Upper lobe of right lung (tissue), 1 donor: Measurements from ENCODE around the gene HSPA4. TPM values are rescaled to one million over a fixed set of nuclear protein-coding genes. Genes with fewer than 3 reads are reported as not detected.
"Not testable (repeated sequence)": the region's sequence is repeated elsewhere in the genome, so short reads cannot be mapped to it uniquely, and the experiment has no call there.

ENCODE experiments used
- ATAC-seq: fragments of 200-7000 bp; cut with Tn5 transposase; one replicate; pipeline ENCODE4 v1.9.1; 2020; ENCODE audit warnings: mild to moderate bottlenecking, moderate library complexity
- DNase-seq: peaks from one replicate; pipeline ENCODE4 v3.0.0-alpha.2; 2020
- H3K27ac ChIP-seq: fragments of 200-600 bp; one replicate; pipeline ENCODE4 v1.8.0; 2022
- H3K27me3 ChIP-seq: fragments of 200-600 bp; one replicate; pipeline ENCODE4 v1.8.0; 2022; ENCODE audit warnings: mild to moderate bottlenecking
- H3K36me3 ChIP-seq: fragments of 200-600 bp; one replicate; pipeline ENCODE4 v1.8.0; 2022
- H3K4me1 ChIP-seq: fragments of 200-600 bp; one replicate; pipeline ENCODE4 v1.8.0; 2022
- H3K4me3 ChIP-seq: fragments of 200-600 bp; one replicate; pipeline ENCODE4 v1.8.0; 2022; ENCODE audit warnings: mild to moderate bottlenecking
- H3K9me3 ChIP-seq: fragments of 200-600 bp; one replicate; pipeline ENCODE4 v1.8.0; 2022
- intact Hi-C: fragments of 100-400 bp; cut with DNase I; formaldehyde crosslinking; loops from one replicate; pipeline ENCODE4 v1.11.0; 2022
- total RNA-seq: library from RNA; stranded (reverse); fragmentation: NEBNext Ultra II Directional; extraction: Animal tissue kit (Norgen Biotek cat#: 25700); gene quantifications from one replicate; pipeline ENCODE4 v1.2.1, GENCODE V29; 2021
- TF ChIP-seq, protein P1 (sequence below): fragments of 200-600 bp; IDR thresholded peaks from one replicate; pipeline ENCODE4 v1.8.0; 2022; ENCODE audit warnings: antibody characterized with exemption
- donor health status: DM: no; HTN: yes; CAD: no; lungs with severe emphysema.

The HSPA4 gene
- total RNA-seq, 1 donor from 2014 or later = 64.1 TPM

DNA sequence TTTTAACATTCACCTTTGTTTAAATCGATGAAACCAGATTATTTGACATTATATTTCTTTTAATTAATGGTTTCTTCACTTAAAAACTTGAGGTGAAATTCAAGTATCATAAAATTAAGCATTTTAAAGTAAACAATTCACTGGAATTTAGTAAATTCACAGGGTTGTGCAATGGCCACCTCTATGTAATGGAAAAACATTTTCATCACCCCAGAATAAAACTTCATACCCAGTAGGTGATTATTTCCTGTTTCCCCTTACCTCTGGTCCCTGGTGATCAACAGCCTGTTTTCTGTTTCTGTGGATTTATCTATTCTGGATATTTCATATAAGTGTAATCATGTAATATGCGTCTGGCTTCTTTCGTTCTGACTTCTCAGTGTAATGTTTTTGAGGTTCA lies 27.2 kb downstream of the HSPA4 start:
- no peak overlapping the region for H3K4me3 ChIP-seq
- peaks cover 66% of the 10 kb centered on the region for H3K36me3 ChIP-seq
- no peaks in the 10 kb centered on the region for H3K27me3 ChIP-seq
- no peaks in the 10 kb centered on the region for H3K9me3 ChIP-seq
- no peak for DNase-seq
- intact Hi-C loops = no loop called here
- H3K27ac ChIP-seq = no peak overlapping the region
- H3K4me1 ChIP-seq = no peaks in the 10 kb centered on the region
- TF ChIP-seq, protein P1, sequence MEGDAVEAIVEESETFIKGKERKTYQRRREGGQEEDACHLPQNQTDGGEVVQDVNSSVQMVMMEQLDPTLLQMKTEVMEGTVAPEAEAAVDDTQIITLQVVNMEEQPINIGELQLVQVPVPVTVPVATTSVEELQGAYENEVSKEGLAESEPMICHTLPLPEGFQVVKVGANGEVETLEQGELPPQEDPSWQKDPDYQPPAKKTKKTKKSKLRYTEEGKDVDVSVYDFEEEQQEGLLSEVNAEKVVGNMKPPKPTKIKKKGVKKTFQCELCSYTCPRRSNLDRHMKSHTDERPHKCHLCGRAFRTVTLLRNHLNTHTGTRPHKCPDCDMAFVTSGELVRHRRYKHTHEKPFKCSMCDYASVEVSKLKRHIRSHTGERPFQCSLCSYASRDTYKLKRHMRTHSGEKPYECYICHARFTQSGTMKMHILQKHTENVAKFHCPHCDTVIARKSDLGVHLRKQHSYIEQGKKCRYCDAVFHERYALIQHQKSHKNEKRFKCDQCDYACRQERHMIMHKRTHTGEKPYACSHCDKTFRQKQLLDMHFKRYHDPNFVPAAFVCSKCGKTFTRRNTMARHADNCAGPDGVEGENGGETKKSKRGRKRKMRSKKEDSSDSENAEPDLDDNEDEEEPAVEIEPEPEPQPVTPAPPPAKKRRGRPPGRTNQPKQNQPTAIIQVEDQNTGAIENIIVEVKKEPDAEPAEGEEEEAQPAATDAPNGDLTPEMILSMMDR = no peak
- no peak for ATAC-seq

DNA sequence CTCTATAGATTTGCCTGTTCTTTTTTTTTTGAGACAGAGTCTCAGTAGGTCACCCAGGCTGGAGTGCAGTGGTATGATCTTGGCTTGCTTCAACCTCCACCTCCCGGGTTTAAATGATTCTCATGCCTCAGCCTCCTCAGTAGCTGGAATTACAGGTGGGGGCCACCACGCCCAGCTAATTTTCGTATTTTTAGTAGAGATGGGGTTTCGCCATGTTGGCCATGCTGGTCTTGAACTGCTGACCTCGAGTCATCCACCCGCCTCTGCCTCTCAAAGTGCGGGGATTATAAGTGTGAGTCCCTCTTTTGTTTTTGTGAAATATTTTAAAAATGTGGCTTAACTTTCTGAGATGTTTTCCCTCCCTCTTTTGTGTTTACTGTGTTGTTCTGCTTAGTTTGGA lies 29.2 kb downstream of the HSPA4 start:
- Histone ChIP-seq H3K27ac (no peak overlapping the region), H3K4me1 (no peaks in the 10 kb centered on the region), H3K9me3 (no peaks in the 10 kb centered on the region), H3K4me3 (no peak overlapping the region), H3K27me3 (no peaks in the 10 kb centered on the region), H3K36me3 (peaks cover 66% of the 10 kb centered on the region)
- no peak for ATAC-seq
- DNase-seq = no peak
- TF ChIP-seq, protein P1 = no peak
- intact Hi-C loops = no loop called here

DNA sequence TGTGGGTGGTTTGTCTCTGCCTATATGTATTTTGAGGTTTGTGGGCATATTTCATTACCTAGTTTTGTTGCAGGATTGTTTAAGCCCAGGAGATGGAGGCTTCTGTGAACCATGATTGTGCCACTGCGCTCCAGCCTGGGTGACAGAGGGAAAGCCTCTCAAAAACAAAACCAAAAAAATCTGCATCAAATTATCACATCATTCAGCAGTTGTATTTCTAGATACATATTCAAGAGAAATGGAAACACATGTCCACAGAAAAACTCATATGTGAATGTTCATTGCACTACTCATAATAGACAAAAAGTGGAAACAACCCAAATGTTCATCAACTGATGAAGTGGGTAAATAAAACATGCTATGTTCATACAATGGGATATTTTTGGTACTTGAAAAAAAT lies 29.9 kb downstream of the HSPA4 start:
- ATAC-seq (no peak), DNase-seq (no peak)
- no peak overlapping the region for H3K4me3 ChIP-seq
- intact Hi-C loops = no loop called here
- H3K27me3 ChIP-seq = no peaks in the 10 kb centered on the region
- H3K9me3 ChIP-seq = no peaks in the 10 kb centered on the region
- TF ChIP-seq, protein P1 = no peak
- H3K4me1 ChIP-seq = no peaks in the 10 kb centered on the region
- H3K36me3 ChIP-seq = peaks cover 66% of the 10 kb centered on the region
- no peak overlapping the region for H3K27ac ChIP-seq

DNA sequence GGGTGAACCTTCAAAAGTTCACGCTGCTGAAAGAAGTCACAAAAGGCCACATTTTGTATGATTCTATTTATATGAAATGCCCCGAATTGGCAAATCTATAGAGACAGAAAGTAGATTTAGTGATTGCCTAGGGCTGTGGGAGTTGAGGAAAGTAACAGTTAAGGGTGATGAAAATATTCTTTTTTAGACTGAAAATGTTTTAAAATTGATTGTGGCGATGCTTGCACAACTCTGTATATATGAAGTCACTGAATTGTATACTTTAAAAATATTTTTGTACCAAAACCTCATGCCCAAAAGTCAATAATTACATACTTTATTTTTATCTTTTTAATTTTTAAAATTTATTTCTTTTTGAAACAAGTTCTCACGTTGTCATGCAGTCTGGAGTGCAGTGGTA lies 30.3 kb downstream of the HSPA4 start:
- no peak for ATAC-seq
- TF ChIP-seq, protein P1 = no peak
- intact Hi-C loops = no loop called here

DNA sequence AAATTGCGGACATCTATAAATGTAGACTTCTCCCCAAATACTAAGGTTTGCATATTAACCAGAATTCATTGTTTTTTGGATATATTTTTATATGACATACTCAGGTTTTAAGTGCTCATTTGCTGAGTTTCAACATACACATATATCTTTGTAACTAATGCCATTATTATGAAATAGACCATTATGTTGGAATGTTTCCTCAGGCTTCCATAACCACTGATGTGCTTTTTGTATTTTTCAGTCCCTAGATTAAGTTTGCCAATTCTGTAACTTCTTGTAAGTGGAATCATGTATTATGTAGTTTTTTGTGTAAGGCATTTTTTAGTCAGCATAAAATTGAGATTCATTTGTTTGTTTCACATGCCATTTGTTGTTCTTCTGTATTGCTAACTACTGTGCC lies 32.1 kb downstream of the HSPA4 start:
- H3K4me1 ChIP-seq = no peaks in the 10 kb centered on the region
- TF ChIP-seq, protein P1 = no peak
- H3K27me3 ChIP-seq = no peaks in the 10 kb centered on the region
- ATAC-seq (no peak), DNase-seq (no peak)
- no peak overlapping the region for H3K27ac ChIP-seq
- H3K4me3 ChIP-seq = no peak overlapping the region
- H3K36me3 ChIP-seq = peaks cover 68% of the 10 kb centered on the region
- intact Hi-C loops = no loop called here
- no peaks in the 10 kb centered on the region for H3K9me3 ChIP-seq

More for the DNA sequence above, 30.3 kb downstream of the HSPA4 start:
- H3K27ac ChIP-seq = no peak overlapping the region
- H3K4me3 ChIP-seq = no peak overlapping the region
- H3K4me1 ChIP-seq = no peaks in the 10 kb centered on the region
- no peaks in the 10 kb centered on the region for H3K9me3 ChIP-seq
- H3K36me3 ChIP-seq = peaks cover 66% of the 10 kb centered on the region
- no peak for DNase-seq
- no peaks in the 10 kb centered on the region for H3K27me3 ChIP-seq

DNA sequence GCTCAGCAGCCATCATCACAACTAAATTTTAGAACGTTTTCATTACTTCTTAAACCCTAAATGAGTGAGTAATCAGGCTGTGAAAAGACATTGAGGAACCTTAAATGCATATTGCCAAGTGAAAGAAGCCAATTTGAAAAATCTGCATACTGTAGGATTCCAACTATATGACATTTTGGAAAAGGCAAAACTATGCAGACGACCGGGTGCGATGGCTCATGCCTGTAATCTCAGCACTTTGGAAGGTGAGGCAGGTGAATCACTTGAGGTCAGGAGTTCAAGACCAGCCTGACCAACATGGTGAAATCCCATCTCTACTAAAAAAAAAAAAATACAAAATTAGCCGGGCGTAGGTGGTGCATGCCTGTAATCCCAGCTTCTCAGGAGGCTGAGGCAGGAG lies 33.4 kb downstream of the HSPA4 start:
- H3K27ac ChIP-seq, H3K4me1 ChIP-seq, DNase-seq, H3K9me3 ChIP-seq, intact Hi-C loops, ATAC-seq, H3K27me3 ChIP-seq, H3K4me3 ChIP-seq: not testable (repeated sequence)
- H3K36me3 ChIP-seq = peaks cover 76% of the 10 kb centered on the region
